Measurements from ENCODE around the gene GIT1.

The GIT1 gene, protein sequence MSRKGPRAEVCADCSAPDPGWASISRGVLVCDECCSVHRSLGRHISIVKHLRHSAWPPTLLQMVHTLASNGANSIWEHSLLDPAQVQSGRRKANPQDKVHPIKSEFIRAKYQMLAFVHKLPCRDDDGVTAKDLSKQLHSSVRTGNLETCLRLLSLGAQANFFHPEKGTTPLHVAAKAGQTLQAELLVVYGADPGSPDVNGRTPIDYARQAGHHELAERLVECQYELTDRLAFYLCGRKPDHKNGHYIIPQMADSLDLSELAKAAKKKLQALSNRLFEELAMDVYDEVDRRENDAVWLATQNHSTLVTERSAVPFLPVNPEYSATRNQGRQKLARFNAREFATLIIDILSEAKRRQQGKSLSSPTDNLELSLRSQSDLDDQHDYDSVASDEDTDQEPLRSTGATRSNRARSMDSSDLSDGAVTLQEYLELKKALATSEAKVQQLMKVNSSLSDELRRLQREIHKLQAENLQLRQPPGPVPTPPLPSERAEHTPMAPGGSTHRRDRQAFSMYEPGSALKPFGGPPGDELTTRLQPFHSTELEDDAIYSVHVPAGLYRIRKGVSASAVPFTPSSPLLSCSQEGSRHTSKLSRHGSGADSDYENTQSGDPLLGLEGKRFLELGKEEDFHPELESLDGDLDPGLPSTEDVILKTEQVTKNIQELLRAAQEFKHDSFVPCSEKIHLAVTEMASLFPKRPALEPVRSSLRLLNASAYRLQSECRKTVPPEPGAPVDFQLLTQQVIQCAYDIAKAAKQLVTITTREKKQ

DNA sequence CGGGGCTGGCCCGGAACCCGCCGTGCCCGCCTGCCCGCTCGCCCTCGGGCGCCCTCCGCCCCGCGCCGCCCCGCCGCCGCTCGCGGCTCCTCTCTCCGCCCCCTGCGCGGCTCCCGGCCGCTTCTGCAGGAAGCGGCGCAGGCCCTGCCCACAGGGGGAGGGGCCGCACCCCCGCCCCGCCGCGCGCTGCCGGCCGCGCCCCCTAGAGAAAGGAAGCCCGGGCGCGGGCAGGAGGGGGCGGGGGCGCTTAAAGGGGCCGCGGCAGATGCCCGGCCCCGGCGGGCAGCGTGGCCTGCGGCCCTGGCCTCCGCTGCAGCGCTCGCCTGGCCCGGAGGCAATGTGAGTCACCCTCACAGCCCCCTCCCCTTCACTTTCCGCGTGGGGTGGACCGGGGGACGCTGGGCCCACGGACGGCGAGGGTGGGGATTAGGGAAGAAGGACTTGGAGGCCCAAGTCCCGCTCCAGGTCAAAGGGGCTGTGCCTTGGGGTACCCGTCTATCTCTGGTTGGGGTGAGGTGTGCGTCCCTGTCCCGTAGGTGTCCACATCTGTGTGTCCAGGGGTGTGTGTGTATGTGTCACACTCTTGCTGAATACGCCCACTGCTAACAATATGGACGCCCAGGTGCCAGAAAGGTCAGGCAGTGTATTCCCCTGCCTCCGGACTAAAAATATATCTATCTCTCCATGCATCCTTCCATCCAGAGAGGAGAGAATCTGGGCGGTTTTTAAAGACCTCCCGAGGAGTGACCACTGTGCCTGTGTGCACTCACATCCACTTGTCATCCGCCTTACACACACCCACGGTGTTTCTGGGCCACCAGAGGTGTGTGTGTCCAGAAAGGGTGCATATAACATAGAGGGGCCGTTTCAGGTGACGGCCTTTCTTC is at the start of gene GIT1:
Gene GIT1, minus strand, starts transcription at position 125 of the 887 bp plus-strand sequence. CDS start 270 bp downstream, outside the sequence.
- peak; percentile 98 for DNase-seq (ENCODE audit: low spot score)

DNA sequence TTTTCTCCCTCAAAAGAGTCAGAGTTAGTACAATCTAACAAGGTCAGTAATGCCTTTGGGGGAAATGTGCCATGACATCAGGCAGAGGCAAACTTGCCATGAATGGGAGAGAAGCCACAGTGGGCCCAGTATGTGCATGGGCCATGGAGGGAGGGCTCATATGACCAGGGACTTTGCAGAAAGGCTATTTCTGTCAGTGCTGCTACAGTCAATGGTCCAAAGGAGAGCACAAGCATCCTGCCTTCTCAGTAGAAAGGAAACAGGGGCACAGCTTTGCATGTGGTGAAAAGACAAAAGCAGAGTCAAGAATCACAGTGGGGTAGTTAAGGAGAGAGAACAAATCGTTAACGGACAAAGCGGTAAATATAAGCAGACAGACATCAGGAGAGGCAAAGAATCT is 44.4 kb upstream of the GIT1 start:
- no peak for DNase-seq (ENCODE audit: low spot score)

DNA sequence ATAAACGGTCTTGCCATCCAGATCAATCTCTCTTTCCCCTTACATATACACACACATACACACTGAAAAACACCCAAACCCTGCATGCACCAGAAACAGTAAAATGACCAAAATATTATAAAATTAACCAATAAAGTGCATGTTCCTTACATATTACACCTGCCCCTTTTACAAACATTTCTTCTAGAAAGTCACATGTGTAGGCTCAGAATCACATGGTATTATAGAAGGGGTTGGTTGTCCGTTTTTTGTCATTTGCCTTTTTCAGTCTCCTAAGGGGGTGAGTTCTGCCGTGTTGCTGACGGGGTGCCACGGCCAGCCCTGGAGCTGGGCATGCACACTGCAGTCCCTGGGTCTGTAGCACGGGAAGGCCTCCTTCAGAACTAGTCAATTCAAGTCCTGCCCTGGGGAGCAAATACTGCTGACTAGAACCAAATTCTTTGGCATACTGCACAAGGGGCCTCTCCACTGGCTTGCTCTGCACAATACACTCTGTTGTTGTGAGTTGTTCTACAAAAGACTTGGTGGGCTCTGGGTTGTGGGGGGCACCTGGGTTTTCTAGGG is 41.3 kb upstream of the GIT1 start:
- DNase-seq (ENCODE audit: low spot score), result no peak

DNA sequence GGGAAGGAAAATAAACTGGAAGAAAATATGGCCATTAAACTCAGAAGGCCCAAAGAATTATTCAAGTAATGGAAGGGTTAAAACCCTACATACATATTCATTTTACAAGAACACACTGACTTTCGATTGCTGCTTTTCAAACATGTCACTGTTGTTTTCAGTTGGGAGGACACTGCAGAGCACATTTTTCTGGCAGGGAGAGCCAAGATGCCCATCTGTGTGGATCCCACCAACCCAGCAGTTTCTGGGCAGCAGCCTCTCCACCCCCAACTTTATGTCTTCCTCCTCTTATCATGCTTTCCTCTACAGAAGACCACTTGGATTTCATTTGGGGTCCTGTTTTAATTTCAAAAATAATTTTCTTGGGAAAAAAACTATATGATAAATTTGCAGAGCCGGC is 40.4 kb upstream of the GIT1 start:
- no peak for DNase-seq (ENCODE audit: low spot score)

DNA sequence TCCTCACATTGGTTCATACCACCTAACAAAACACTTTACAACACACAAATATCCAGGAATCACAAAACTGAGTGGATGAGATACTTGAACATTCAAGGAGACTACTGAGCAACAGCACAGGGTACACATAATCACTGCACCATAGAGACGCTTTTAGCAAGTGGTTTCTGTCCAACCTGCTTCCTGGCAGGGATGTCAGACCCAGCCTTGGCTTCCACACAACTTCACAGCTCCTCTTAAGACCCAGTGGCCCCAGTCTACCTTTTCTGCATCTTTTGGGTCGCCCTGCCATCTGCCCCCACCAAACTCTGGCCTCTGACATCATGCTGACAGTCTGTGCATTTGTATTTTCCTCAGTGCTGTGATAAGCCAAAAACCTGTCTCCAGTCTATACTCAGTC is 39.2 kb upstream of the GIT1 start:
- DNase-seq (ENCODE audit: low spot score), result no peak

DNA sequence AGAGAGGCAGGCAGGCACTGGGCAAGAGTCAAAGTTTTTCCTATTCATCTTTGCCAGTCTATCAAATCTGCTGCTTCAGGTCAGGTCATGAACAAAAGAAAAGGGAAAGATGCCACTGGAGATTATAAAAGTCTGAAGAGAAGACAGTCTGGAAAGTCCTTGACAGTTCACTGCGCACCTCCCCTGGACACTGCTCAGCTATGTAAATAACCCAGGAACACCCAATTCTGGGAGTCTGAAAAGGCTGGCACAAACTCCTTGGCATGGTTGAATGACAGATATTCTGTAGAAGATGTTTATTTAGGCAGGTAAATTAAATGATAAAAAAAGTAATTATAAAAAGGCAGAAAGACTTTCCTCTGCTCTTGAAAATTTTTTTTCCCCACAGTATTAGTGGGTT is 38.5 kb upstream of the GIT1 start:
- no peak for DNase-seq (ENCODE audit: low spot score)

DNA sequence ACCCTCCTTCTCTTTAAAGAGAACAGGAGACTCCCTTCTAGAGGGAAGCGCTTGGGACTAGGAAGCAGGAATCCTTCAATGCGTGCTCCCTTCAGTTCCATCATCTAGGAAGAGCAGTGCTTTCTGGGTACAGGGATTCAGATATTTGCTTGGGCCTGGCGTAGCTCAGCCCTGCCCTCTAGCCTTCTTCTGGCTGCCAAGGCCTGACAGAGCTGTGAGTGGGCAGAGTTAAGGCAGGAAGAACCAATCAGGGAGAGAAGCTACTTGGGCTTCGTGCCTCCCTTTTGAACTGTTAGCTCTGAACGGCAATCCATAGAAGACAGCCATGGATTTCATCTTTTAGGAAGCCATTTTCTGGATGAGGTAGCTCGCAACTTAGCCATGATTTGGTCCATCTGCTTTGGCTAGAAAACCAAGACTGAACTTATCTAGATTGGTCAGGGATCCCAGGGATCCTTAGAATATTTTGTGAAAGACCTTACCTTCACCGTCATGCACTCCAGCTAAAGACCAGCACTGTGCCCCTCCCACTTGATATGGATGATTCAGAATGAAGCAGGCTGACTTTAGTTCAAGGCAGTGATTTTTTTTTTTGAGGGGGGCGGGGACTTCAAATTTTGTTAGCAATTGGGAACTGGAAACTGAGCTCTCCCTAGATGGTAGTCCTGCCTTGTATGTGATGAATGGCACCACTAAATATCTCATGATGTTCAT is 35.7 kb upstream of the GIT1 start:
- no peak for DNase-seq (ENCODE audit: low spot score)

DNA sequence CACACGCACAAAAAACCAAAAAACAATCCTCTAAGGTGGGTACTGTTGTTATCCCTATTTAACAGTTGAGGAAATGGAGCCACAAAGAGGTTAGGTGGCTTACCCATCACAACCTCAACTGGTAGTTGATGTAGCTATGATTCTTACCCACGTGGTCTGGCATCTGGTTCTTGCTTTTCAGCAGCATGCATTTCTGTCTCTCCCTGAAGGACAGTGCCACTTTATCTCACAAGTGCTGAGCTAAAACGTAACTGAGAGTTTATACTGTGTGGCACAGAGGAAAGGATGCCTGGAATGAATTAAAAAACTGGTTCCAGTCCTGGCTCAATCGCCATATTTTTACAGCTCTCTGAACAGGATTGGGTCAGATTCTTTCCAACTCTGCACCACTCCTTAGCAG is 35.1 kb upstream of the GIT1 start:
- no peak for DNase-seq (ENCODE audit: low spot score)

DNA sequence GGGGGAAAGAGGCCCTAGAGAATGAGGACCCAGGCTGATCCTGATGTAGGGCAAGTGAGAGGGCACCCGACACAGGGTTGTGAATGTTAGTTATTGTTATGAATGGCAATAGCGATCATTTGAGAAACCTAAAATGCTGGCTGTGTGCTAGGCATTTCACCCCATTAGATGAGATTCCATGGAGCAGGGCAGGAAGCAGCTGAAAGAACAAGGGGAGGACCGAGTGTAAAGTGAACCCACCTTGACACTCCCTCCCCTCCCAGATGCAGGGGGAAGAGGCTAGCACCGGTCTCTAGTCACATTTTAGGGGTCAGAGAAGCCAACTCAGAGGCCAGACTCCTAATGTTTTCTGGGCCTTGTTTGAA is 33.8 kb upstream of the GIT1 start:
- DNase-seq (ENCODE audit: low spot score), result no peak

DNA sequence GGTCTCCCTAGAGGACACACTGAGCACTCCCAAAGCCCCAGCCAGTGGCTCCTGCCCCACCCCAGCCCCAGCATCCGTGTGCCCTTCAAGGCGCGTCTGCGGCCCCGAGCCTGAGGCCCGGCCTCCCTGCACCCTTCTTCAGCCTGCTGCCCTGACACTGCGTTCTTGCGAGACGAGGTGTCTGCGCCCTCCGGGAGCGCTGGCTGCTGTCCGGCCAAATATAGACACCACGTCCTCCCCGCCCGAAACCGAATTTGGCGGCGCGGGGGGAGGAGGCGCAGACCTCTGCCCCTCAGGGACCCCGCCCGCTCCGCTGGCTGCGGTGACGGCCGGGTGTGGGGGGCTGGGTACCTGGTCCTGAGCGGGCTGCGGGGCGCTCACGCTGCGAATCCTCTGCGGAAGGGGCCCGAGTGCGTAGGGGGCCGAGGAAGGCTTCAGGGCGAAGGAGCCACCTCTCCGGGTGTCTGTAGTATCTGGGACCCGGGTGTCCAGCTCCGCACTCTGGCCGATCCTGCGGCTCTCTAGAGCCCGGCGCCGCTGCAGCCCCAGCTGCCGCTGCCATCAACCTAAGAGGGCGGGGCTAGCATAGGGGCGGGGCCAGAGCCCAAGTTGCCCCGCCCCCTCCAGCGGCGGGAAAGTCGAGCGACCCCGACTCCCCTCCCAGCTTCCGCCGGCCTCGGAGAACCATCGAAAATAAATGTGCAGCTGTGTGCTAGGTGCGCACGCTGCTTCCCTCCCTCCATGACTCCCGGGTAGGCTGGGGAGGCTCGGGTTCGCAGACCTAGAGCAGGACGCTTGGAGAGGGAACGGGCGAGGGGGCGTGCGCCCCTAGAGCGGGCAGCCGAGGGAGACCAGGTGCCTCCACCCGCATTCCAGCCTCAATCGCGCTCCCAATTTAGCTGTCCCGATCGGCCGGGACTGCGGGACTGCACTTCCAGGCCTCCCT is 33.2 kb upstream of the GIT1 start, which contains the start of gene CORO6:
Gene CORO6, minus strand, starts transcription at position 576 of the 946 bp plus-strand sequence. CDS start 1,491 bp downstream, outside the sequence.
- peak; percentile 78 for DNase-seq (ENCODE audit: low spot score)

DNA sequence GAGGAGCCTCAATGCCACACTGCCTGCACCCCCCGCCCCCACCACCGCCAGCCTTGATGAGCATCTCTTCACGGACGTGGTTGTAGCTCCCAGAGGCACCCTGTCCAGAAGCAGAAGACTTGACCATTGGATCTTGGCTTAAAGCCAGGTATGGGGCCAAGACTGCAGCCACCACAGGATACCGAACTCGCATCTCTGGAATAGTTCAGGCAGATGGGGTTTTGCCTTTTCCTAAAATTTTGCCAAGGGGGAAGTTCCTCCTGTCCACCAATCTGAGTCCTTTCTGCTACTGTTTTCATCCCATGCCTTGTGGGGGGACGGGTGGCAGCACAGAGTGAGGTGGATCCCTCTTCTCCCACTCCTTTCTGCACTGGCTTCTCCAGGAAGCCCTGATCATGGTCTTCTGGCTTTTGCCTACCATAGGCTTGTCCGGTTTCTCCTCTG is 32.3 kb upstream of the GIT1 start:
- no peak for DNase-seq (ENCODE audit: low spot score)

DNA sequence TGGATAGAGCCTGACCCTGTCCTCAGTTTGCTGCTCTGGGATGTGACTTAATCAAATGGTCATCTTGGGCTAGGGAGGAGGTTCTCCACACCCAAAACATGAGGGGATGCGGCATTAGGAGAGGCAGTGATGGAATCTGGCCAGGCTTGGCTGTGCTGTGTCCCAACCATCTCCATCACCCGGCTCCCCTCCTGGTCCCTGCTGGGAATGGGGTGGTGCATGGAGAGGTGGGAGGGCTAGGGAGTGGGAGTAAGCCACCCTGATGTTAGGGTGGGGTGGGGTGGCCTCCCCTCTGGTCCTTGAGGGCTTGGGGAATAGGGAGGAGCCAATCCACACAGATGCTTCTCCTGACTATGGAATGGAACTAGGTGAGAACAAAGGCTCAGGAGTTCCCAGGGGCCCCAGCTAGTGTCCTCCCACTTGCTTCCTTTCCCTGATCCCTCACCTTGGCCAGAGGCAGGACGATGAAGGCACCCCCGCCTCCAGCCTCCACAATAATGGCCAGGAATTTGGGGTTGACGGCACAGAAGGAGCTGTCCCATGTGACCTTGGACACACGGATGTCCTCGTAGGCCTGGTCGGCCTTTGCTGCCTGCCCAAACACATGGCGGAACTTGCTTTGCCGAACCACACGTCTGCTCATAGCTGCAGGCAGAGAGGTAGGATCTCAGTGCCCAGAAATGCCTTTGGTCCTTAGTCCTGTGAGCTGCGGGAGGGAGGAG is 31.5 kb upstream of the GIT1 start:
- DNase-seq (ENCODE audit: low spot score), result no peak

DNA sequence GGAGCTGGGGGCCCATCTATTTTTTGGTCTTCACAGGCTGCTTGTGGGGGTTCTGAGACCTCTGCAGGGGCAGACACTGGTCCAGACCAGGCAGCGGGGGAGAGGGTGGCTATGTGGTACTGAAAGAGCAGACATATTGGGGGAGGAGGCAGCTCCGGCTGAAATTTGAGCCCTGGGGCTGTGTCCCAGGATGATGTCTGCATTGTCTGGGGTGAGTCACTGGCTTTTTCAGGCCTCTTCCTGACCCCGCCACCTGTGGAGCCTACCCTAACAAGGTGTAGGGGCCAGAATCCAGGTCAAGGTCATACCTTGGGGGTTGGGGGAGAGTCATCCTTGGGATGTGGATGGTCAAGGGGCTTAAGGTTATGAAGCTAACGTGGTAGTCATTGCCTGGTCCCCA is 30.8 kb upstream of the GIT1 start:
- DNase-seq (ENCODE audit: low spot score), result no peak

DNA sequence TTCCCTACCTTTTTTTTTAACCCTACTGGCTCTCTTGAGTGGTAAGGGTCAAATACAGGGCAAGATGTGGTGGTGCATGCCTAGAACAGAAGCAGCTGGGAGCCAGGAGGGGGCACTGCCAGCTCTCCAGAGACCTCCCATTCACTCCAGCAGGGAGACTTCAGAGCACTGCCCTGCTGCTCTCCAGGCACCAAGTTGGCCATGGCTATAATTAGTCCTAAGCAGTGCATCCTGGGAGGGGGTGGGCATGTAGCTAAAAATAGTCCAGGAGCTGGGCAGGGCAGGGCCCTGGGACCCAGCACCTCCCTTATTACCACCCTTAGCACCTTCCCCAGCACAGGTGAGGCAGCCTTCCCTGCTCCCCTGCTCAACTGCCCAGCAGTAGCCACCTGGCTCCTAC is 29.8 kb upstream of the GIT1 start:
- no peak for DNase-seq (ENCODE audit: low spot score)

DNA sequence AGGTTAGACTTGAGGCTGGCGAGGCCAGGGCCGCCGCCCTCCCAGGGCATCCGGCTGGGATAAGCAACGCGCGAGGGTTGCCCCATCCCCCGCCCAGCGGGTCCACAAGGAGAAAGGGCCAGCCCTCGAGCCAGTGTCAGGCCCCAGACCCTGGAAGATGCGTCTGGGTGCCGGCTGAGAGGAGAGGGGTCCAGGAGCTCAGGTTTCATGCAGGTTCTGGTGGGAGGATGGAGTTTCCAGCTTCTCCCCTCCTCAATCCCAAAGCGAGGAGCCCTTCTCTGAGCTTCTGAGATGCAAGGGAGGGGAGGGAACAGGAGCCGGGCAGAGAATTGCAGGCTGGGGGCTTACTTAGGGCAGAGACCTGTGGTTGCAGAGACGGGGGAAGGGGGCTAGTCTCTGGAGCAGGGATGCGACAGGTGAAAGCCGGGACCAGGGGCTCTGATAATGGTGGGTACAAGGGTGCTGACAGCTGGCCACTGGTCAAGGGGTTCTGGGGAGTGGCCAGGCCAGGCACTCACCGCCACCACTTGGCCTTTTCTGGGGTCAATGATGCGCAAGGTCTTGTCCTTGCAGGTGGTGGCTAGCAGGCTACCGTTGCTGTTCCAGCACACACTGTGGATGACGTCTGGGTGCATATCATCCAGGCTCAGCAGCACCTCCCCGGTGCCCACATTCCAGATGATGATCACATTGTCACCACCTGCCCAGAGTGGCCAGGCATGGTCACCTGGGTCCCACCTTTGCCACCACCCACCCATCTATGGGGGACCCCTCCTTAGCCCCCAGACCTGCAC is 29.0 kb upstream of the GIT1 start:
- peak; percentile 59 for DNase-seq (ENCODE audit: low spot score)

DNA sequence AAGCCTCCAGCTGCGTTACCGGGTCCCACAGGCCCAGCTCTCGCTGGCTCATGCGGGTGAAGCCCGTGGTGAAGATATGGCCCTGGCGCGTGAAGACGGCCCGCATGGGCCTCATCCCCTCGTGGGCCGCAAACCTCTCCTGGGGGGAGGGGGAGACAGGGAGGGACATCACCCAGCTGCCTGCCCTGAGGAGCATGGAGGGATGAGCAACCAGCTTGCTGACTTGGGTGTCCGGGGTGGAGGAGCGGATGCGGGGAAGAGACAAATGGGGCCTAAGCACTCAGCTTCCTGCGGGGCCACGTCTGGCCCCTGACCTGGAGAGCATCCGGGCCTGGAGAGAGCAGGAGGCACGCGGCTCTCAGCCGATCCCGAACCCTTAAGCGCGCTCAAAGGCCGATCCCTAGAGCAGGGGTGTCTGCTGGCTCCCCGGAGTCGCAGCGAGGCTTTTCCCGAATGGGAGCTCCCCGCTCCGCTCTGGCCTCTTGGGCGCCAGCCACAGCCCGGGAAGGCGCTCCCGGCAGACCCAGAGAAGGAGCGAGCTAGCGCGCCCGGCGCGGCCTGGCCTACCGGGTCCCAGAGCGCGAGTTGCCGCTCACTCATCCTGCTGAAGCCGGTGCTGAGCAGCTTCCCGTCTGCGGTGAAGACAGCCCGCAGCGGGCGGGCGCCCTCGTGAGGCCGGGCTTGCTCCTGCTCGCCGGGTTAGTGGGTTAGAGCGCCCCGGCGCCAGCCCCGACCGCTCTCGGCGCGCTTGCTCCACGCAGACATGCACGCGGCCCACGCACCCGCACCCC is 28.2 kb upstream of the GIT1 start:
- DNase-seq (ENCODE audit: low spot score), result peak; percentile 90

DNA sequence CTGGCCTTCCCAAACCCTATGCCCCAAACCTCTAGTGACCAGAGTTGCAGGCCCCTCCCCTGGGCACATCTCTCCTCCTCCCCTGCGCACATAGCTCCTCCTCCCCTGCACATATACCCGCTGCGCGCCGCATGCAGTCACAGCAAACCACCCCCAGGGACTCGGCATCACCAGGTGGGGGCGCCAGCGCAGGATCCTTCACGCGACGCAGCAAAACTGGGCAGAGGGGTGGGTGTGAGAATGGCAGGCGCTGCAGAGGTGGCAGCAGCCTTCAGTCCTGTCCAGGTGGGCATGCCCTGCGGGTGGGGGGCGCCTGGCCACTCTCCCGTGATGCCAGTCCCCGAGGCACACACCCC is 27.7 kb upstream of the GIT1 start:
- peak; percentile 98 for DNase-seq (ENCODE audit: low spot score)

Data from HuH-7.5 (cell line).